Progenitor cell of endocrine pancreas (in vitro differentiated cells): ENCODE measurements around the gene ZGLP1. TPM values are rescaled to one million over a fixed set of nuclear protein-coding genes. Genes with fewer than 3 reads are reported as not detected.

Experiments used
- DNase-seq: peaks from one replicate; pipeline ENCODE4 v3.0.0; 2021; ENCODE audit warnings: low spot score; ENCODE audit not compliant: unreplicated experiment
- H3K27ac Mint-ChIP-seq: 2 replicates; pipeline ENCODE4 v1.8.0; 2021; ENCODE audit warnings: mild to moderate bottlenecking, moderate library complexity, mixed read lengths
- H3K27me3 Mint-ChIP-seq: 2 replicates; pipeline ENCODE4 v1.8.0; 2021; ENCODE audit warnings: mixed read lengths
- H3K36me3 Mint-ChIP-seq: 2 replicates; pipeline ENCODE4 v1.8.0; 2022; ENCODE audit warnings: mixed read lengths; ENCODE audit not compliant: insufficient read depth
- H3K4me1 Mint-ChIP-seq: 2 replicates; pipeline ENCODE4 v1.8.0; 2021; ENCODE audit warnings: low read depth, mixed read lengths
- H3K4me3 Mint-ChIP-seq: 2 replicates; pipeline ENCODE4 v1.8.0; 2021; ENCODE audit warnings: low read depth, mild to moderate bottlenecking, moderate library complexity, mixed read lengths
- H3K9me3 Mint-ChIP-seq: 2 replicates; pipeline ENCODE4 v1.8.0; 2021; ENCODE audit warnings: low read depth, mixed read lengths
- CTCF ChIP-seq: fragments of 200-600 bp; sonication (generic); IDR thresholded peaks from one replicate; pipeline ENCODE4 v1.5.0; 2021; ENCODE audit warnings: antibody characterized with exemption, mild to moderate bottlenecking; ENCODE audit not compliant: unreplicated experiment
- total RNA-seq: library from RNA; stranded (reverse); gene quantifications from 2 replicates; pipeline ENCODE4 v1.2.1, GENCODE V29; 2021

Gene ZGLP1
- total RNA-seq, 1 donor from 2014 or later, result 26.8 TPM

- Mint-ChIP-seq H3K9me3 (no peaks in the 10 kb centered on the region), H3K36me3 (peaks cover 17% of the 10 kb centered on the region), H3K27me3 (no peaks in the 10 kb centered on the region)
These were observed 8.3 kb upstream of the ZGLP1 start for GRCh38 chr19:10317857-10318462.

GRCh38 chr19:10317045-10317856 lies 7.6 kb upstream of the ZGLP1 start:
- Mint-ChIP-seq H3K27me3 (no peaks in the 10 kb centered on the region), H3K4me3 (no peak overlapping the region), H3K36me3 (peaks cover 17% of the 10 kb centered on the region), H3K9me3 (no peaks in the 10 kb centered on the region), H3K4me1 (peaks cover 14% of the 10 kb centered on the region), H3K27ac (no peak overlapping the region)
- no peak for TF ChIP-seq CTCF
- no peak for DNase-seq

More at GRCh38 chr19:10317857-10318462, 8.3 kb upstream of the ZGLP1 start:
- Mint-ChIP-seq H3K4me3 (no peak overlapping the region), H3K4me1 (peaks cover 14% of the 10 kb centered on the region), H3K27ac (no peak overlapping the region)
- no peak for DNase-seq
- no peak for TF ChIP-seq CTCF

- DNase-seq, result no peak
- H3K4me3 Mint-ChIP-seq, result peak overlapping the region; percentile 96
- peaks cover 14% of the 10 kb centered on the region for H3K4me1 Mint-ChIP-seq
- no peaks in the 10 kb centered on the region for H3K9me3 Mint-ChIP-seq
- no peak for TF ChIP-seq CTCF
- peaks cover 13% of the 10 kb centered on the region for H3K36me3 Mint-ChIP-seq
- H3K27ac Mint-ChIP-seq, result peak overlapping the region; percentile 92
- H3K27me3 Mint-ChIP-seq, result no peaks in the 10 kb centered on the region
These were observed 6.8 kb upstream of the ZGLP1 start for GRCh38 chr19:10316229-10317044.

GRCh38 chr19:10315335-10316214 lies 6.0 kb upstream of the ZGLP1 start, which contains the start of gene FDX2:
FDX2 (minus strand) TSS chr19:10316015; CDS start chr19:10315996, 19 bp downstream.
- no peaks in the 10 kb centered on the region for H3K27me3 Mint-ChIP-seq
- peak; percentile 93 for DNase-seq
- no peaks in the 10 kb centered on the region for H3K9me3 Mint-ChIP-seq
- no peak for TF ChIP-seq CTCF
- peak within 1 kb of the TSS; percentile 92 for H3K27ac Mint-ChIP-seq
- H3K36me3 Mint-ChIP-seq, result peaks cover 13% of the 10 kb centered on the region
- H3K4me3 Mint-ChIP-seq, result peak within 1 kb of the TSS; percentile 96
- peaks cover 14% of the 10 kb centered on the region for H3K4me1 Mint-ChIP-seq
